OCI-LY7 (cell line): ENCODE measurements around the gene SNX13. TPM values are rescaled to one million over a fixed set of nuclear protein-coding genes. Genes with fewer than 3 reads are reported as not detected.

Source experiments
- BruUV-seq: library from RNA; stranded (reverse); fragments of 400-500 nt; replicated peaks from 2 replicates; lab custom pipeline; 2021; lab: Mats Ljungman, UMichigan
- CTCF ChIA-PET: fragments of 300-600 bp; sonication (Branson Sonifier 250); formaldehyde crosslinking; loops from one replicate; lab custom pipeline; 2022; ENCODE audit warnings: antibody characterized with exemption; ENCODE audit not compliant: unreplicated experiment; lab: Charles Lee
- POLR2A ChIA-PET: fragments of 300-600 bp; sonication (Branson Sonifier 250); formaldehyde crosslinking; loops from one replicate; lab custom pipeline; 2022; ENCODE audit warnings: antibody characterized with exemption; lab: Charles Lee
- DNase-seq: peaks from one replicate; pipeline ENCODE4 v3.0.0-alpha.2; 2015; ENCODE audit warnings: low spot score
- H2AFZ ChIP-seq: fragments of 200-600 bp; sonication (generic), shearing (Covaris generic); 2 replicates; pipeline ENCODE4 v1.6.1; 2014; ENCODE audit warnings: mild to moderate bottlenecking, antibody characterized with exemption, low read length, moderate library complexity
- H3K27ac ChIP-seq: fragments of 200-600 bp; sonication (generic); 2 replicates; pipeline ENCODE4 v1.5.1; 2014; ENCODE audit warnings: mixed run types, low read depth, mild to moderate bottlenecking, moderate library complexity, low read length, inconsistent platforms; ENCODE audit not compliant: poor library complexity, severe bottlenecking
- H3K36me3 ChIP-seq: fragments of 200-600 bp; sonication (generic); 2 replicates; pipeline ENCODE4 v1.6.1; 2014; ENCODE audit warnings: mild to moderate bottlenecking, antibody characterized with exemption, low read length, moderate library complexity, mixed read lengths; ENCODE audit not compliant: insufficient read depth
- H3K4me1 ChIP-seq: fragments of 200-600 bp; sonication (generic); 2 replicates; pipeline ENCODE4 v1.5.1; 2014; ENCODE audit warnings: mild to moderate bottlenecking, low read length; ENCODE audit not compliant: insufficient read depth, poor library complexity, severe bottlenecking
- H3K4me2 ChIP-seq: fragments of 200-600 bp; sonication (generic); 2 replicates; pipeline ENCODE4 v1.6.1; 2014; ENCODE audit warnings: mild to moderate bottlenecking, low read length
- H3K4me3 ChIP-seq: fragments of 200-600 bp; sonication (generic); 2 replicates; pipeline ENCODE4 v1.5.1; 2014; ENCODE audit warnings: mild to moderate bottlenecking, low read depth, low read length; ENCODE audit not compliant: poor library complexity, severe bottlenecking
- H3K79me2 ChIP-seq: fragments of 200-600 bp; sonication (generic); 2 replicates; pipeline ENCODE4 v1.6.1; 2016; ENCODE audit warnings: low read depth, mild to moderate bottlenecking, low read length, moderate library complexity, mixed read lengths; ENCODE audit not compliant: insufficient read depth
- H3K9me2 ChIP-seq: fragments of 200-600 bp; sonication (generic); 2 replicates; pipeline ENCODE4 v1.6.1; 2016; ENCODE audit warnings: mild to moderate bottlenecking, low read length, mixed read lengths; ENCODE audit not compliant: insufficient read depth
- H3K9me3 ChIP-seq: fragments of 200-600 bp; sonication (generic); 2 replicates; pipeline ENCODE4 v1.6.1; 2014; ENCODE audit warnings: mild to moderate bottlenecking, mixed run types, low read length, mixed read lengths
- H4K20me1 ChIP-seq: fragments of 200-600 bp; sonication (generic); 2 replicates; pipeline ENCODE4 v1.6.1; 2014; ENCODE audit warnings: mild to moderate bottlenecking, antibody characterized with exemption, low read length, moderate library complexity, mixed read lengths; ENCODE audit not compliant: insufficient read depth
- EZH2phosphoT487 ChIP-seq: fragments of 200-600 bp; sonication (generic); IDR thresholded peaks from 2 replicates; pipeline ENCODE4 v1.6.1; 2018; ENCODE audit warnings: low read depth, borderline replicate concordance, mild to moderate bottlenecking, mixed run types, antibody characterized with exemption, low read length, moderate library complexity, mixed read lengths
- intact Hi-C: fragments of 100-400 bp; cut with micrococcal nuclease; formaldehyde crosslinking; loops from one replicate; pipeline ENCODE4 v1.10.0; 2022; ENCODE audit not compliant: unreplicated experiment
- total RNA-seq, 2 experiments: library from RNA; depleted of rRNA in 1 of 2; stranded (reverse); fragments of >200 nt in 1 of 2; shearing (Covaris generic) in 1 of 2; gene quantifications; 2 replicates each; pipeline ENCODE4 v1.2.3, GENCODE V29; 2014 to 2022
- TF ChIP-seq, protein P1 (sequence below): fragments of 200-600 bp; sonication (generic); conservative IDR thresholded peaks from 2 replicates; pipeline ENCODE4 v1.5.1; 2014; ENCODE audit warnings: mild to moderate bottlenecking, antibody characterized with exemption, low read length, moderate library complexity, mixed read lengths

Gene SNX13
- total RNA-seq, 2 experiments from 2014 or later = 20.0 to 32.6 TPM

DNA sequence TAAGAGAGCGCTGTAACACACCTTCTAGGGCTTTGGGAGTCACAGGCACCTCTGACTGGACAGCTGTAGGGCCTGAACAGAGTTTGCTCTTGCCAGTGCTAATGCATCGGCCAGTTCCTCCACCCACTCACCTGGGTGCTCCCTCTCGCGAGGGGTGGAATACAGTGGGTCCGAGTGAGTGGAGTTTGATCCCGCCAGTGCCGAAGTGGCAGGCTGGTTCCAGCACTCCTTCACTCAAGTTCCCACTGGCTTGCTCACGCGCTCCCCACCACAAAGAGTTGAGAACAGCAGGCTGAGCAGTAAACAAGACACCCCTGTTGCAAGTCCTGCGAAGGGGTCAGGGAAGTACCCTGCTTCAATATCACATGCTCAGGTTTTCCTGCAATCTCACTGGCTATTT is 91.8 kb downstream of the SNX13 start:
- H3K9me3 ChIP-seq = no peaks in the 10 kb centered on the region
- CTCF ChIA-PET = no interaction called here
- no peaks in the 10 kb centered on the region for H3K79me2 ChIP-seq
- H3K27ac ChIP-seq = no peak overlapping the region
- TF ChIP-seq, protein P1, sequence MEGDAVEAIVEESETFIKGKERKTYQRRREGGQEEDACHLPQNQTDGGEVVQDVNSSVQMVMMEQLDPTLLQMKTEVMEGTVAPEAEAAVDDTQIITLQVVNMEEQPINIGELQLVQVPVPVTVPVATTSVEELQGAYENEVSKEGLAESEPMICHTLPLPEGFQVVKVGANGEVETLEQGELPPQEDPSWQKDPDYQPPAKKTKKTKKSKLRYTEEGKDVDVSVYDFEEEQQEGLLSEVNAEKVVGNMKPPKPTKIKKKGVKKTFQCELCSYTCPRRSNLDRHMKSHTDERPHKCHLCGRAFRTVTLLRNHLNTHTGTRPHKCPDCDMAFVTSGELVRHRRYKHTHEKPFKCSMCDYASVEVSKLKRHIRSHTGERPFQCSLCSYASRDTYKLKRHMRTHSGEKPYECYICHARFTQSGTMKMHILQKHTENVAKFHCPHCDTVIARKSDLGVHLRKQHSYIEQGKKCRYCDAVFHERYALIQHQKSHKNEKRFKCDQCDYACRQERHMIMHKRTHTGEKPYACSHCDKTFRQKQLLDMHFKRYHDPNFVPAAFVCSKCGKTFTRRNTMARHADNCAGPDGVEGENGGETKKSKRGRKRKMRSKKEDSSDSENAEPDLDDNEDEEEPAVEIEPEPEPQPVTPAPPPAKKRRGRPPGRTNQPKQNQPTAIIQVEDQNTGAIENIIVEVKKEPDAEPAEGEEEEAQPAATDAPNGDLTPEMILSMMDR = no peak
- no peak for DNase-seq
- H3K36me3 ChIP-seq = peaks cover 11% of the 10 kb centered on the region; the same call in 1 of the 2 replicates
- no peak overlapping the region for H3K4me2 ChIP-seq
- H3K9me2 ChIP-seq = no peaks in the 10 kb centered on the region
- intact Hi-C loops = no loop called here
- no peaks in the 10 kb centered on the region for H4K20me1 ChIP-seq
- H2AFZ ChIP-seq = no peak overlapping the region
- BruUV-seq = no TSS peak
- H3K4me1 ChIP-seq = no peaks in the 10 kb centered on the region
- POLR2A ChIA-PET = interaction anchor here (1.0 kb wide), 2 partner anchors 25 to 31 kb away, joined by 3 read pairs; no protein-coding TSS in a partner anchor
- no peak overlapping the region for H3K4me3 ChIP-seq

DNA sequence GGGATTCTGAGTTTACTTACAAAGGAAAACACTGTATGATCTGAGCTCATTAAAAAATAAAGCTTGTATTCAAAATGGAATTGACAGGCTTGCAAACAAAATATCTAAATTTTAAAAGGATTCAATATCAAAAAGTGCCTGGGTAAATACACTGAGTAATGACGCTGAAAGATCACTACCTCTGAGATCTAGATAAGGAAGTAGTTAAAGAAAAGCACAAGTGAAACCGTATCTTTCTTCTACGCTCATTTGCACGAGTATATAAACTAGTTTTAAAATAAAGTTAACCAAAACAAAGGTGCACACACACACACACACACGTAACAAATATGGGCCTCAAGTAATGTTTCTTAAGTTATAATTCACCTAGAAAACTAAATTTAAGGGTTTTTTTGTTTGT is 93.4 kb downstream of the SNX13 start:
- Histone ChIP-seq H3K4me3 (no peak overlapping the region), H3K4me1 (no peaks in the 10 kb centered on the region), H3K4me2 (no peak overlapping the region), H3K27ac (no peak overlapping the region), H3K9me3 (no peaks in the 10 kb centered on the region), H3K9me2 (no peaks in the 10 kb centered on the region), H3K79me2 (no peaks in the 10 kb centered on the region), H3K36me3 (peaks cover 19% of the 10 kb centered on the region), H4K20me1 (no peaks in the 10 kb centered on the region), H2AFZ (no peak overlapping the region)
- no TSS peak for BruUV-seq
- intact Hi-C loops = no loop called here
- CTCF ChIA-PET = no interaction called here
- no peak for DNase-seq
- POLR2A ChIA-PET = interaction anchor here (0.8 kb wide), 2 partner anchors 9 to 10 kb away, joined by 3 to 4 read pairs; no protein-coding TSS in a partner anchor
- TF ChIP-seq, protein P1 = no peak
- TF ChIP-seq EZH2phosphoT487 = no peak

DNA sequence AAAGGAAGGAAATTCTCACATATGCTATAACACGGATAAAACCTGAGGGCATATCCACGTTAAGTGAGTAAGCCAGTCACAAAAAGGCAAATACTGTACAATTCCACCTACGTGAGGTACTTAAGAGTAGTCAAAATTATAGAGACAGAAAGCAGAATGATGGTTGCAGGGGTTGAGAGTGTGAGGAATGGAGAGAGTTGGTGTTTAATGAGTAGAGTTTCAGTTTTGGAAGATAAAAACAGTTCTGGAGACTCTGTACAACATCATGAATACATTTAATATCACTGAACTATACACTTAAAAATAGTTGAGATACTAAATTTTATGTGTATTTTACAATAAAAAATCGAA is 95.1 kb downstream of the SNX13 start:
- TF ChIP-seq EZH2phosphoT487 = no peak
- TF ChIP-seq, protein P1 = no peak

More for the DNA sequence above, 95.1 kb downstream of the SNX13 start:
- Histone ChIP-seq H3K9me3 (no peaks in the 10 kb centered on the region), H3K4me1 (no peaks in the 10 kb centered on the region), H2AFZ (no peak overlapping the region), H4K20me1 (no peaks in the 10 kb centered on the region), H3K36me3 (peaks cover 21% of the 10 kb centered on the region), H3K27ac (no peak overlapping the region), H3K79me2 (no peaks in the 10 kb centered on the region), H3K4me2 (no peak overlapping the region), H3K9me2 (no peaks in the 10 kb centered on the region), H3K4me3 (no peak overlapping the region)
- no TSS peak for BruUV-seq
- DNase-seq = no peak
- ChIA-PET CTCF (no interaction called here), POLR2A (no interaction called here)
- intact Hi-C loops = no loop called here
